GM12872 (cell line): ENCODE measurements around the gene BCL2L14.

Source experiments
- TF ChIP-seq, protein P1 (sequence below): IDR thresholded peaks from 3 replicates; pipeline ENCODE4 v1.5.1; 2011; ENCODE audit warnings: low read depth, mild to moderate bottlenecking, low read length, moderate library complexity; ENCODE audit not compliant: insufficient read depth

BCL2L14 gene

DNA sequence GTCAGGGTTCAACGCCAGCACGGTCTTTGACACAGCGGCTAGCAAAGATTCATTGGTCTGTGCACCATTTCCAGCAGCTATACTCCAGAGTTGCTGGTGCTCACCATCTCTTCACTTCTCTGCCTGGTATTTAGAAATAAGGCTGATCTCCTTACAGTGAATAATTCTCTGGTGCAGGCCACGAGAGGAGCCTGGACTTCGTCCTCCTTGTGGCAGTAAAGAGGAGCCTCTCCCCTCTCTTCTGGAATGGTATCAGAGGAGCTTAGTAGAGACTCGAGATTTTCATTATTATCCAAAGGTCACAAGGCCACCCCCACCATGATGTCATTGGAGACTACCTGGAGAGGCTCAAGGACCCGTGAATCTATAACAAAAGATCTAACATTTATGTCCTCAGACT is 30.8 kb upstream of the BCL2L14 start:
- TF ChIP-seq, protein P1, sequence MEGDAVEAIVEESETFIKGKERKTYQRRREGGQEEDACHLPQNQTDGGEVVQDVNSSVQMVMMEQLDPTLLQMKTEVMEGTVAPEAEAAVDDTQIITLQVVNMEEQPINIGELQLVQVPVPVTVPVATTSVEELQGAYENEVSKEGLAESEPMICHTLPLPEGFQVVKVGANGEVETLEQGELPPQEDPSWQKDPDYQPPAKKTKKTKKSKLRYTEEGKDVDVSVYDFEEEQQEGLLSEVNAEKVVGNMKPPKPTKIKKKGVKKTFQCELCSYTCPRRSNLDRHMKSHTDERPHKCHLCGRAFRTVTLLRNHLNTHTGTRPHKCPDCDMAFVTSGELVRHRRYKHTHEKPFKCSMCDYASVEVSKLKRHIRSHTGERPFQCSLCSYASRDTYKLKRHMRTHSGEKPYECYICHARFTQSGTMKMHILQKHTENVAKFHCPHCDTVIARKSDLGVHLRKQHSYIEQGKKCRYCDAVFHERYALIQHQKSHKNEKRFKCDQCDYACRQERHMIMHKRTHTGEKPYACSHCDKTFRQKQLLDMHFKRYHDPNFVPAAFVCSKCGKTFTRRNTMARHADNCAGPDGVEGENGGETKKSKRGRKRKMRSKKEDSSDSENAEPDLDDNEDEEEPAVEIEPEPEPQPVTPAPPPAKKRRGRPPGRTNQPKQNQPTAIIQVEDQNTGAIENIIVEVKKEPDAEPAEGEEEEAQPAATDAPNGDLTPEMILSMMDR: no peak

DNA sequence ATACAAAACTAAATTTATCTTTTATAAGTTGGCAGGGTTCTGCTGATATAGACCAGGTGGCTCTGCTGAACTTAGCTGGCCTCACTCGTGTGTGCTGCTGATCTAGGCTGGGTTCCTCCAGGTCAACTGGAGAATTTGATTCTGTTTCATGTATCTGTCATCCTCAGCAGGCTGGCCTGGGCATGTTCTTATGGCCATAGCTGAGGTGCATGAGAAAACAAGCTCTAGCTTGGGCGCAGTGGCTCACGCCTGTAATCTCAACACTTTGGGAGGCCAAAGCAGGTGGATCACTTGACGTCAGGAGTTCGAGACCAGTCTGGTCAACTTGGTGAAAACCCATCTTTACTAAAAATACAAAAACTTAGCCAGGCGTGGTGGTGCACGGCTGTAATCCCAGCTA is 24.3 kb upstream of the BCL2L14 start:
- TF ChIP-seq, protein P1: no peak

DNA sequence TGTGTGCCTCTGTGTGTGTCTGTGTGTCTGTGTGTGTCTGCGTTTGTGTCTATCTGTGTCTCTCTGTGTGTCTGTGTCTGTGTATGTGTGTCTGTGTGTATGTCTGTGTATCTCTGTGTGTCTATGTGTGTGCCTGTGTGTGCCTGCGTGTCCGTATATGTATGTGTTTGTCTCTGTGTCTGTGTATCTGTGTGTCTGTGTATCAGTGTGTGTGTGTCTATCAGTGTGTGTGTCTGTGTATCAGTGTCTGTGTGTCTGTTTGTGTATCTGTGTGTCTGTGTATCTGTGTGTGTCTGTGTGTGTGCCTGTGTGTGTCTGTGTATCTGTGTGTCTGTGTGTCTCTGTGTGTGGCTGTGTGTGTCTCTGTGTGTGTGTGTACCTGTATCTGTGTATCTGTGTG is 23.1 kb upstream of the BCL2L14 start:
- TF ChIP-seq, protein P1: no peak

DNA sequence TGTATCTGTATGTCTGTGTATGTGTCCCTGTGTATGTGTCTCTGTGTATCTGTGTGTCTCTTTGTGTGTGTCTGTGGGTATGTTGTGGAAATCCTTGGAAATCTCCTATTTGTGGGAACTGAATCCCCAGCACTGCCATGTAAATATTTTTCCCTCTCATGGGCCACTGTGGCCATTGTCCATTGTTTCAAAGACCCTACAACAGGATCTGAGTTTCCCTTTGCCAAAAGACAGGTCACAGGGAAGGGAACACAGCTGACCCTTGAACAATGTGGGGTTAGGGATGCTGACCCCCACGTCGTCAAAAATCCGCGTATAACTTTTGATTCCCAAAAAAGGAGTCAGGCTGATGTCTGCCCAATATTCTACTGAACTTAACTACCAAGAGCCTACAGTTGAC is 22.5 kb upstream of the BCL2L14 start:
- TF ChIP-seq, protein P1: no peak

DNA sequence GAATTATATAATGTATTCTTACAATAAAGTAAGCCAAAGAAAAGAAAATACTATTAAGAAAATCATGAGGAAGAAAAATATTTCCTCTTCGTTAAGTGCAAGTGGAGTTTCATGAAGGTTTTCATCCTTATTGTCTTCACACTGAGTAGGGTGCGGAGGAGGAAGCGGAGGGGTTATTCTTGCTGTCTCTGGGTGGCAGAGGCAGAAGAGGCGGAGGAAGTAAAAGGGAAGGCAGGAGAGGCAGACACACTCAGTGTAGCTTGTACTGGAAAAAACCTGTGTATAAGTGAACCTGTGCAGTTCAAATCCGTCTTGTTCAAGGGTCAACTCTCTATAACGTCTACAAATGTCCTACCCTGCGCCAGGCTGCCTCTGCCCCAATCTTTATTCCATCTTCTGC is 22.0 kb upstream of the BCL2L14 start:
- TF ChIP-seq, protein P1: no peak

DNA sequence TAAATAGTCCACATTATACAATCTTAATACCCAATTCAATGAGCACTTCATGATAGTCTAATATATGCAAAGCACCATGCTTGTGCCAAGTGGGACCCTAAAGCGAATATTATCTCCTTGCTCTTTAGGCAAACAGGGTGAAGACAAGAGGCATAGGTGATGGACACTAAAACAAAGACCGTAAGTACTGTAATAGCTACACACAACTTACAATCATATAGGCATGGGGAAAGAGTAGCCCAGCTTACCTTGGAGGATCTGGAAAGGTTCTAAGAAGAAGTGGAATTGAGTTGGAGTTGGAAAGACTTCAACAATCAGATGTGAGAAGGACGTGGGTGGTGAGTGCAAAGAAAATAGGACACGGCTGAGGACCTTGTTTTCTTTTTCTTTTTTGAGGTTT is 19.1 kb upstream of the BCL2L14 start:
- TF ChIP-seq, protein P1: no peak

DNA sequence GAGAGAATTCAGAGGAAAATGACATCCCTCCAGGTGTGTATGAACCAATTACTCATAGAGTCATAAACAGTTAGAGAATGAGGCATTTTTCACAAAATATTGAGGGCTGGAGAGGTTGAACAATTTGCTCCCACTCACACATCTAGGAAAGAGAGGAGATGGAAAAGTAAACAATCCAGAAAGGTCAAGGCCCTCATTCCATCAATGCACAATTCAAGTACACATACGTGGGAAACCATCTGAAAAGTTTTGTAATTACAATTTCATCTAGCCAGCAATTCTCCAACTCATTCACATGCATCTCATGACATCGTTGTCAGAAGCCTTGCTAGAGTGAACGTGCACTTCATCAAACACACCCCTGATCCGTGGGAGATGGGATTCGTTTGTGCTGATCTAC is 15.7 kb upstream of the BCL2L14 start:
- TF ChIP-seq, protein P1: no peak

DNA sequence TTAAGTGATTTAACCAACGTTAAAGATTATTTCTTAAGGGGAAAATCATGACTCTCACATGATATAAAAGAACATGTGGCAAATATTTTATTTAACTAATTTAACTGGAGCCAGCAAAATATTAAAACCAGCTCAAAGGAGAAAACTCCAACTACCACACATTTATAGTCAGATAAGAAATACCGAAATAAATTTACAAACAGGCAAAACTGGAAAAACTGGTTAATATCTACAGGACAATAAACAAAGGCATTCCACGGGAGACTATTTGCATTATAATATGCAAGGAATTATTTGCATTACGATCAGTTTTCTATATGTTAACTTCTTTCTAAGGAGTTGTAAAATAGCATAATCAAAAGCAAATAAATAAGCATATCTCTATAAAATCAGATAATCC is 13.8 kb upstream of the BCL2L14 start:
- TF ChIP-seq, protein P1: no peak
